K562 (cell line): ENCODE measurements around the gene NIPAL3. TPM values are rescaled to one million over a fixed set of nuclear protein-coding genes. Genes with fewer than 3 reads are reported as not detected.
A peak's percentile ranks its signal among the peaks of the same experiment; 100 is the strongest.

Experiments used
- ELF1 ChIP-seq: fragments of 200-800 bp; sonication (Bioruptor generic); IDR thresholded peaks from 2 replicates; pipeline ENCODE4 v1.6.1; 2016; ENCODE audit warnings: missing genetic modification characterization, missing compliant biosample characterization
- ELK3 ChIP-seq: fragments of 450-650 bp; formaldehyde crosslinking; IDR thresholded peaks from 2 replicates; pipeline ENCODE4 v1.4.0; 2020; ENCODE audit warnings: mild to moderate bottlenecking
- EP300 ChIP-seq: IDR thresholded peaks from 2 replicates; pipeline ENCODE4 v1.6.1; 2012; ENCODE audit warnings: low read length, improper control_type of control experiment
- FOXK1 ChIP-seq: sonication (generic); formaldehyde crosslinking; IDR thresholded peaks from 2 replicates; pipeline ENCODE4 v1.8.0; 2022; ENCODE audit warnings: missing genetic modification reagents, mild to moderate bottlenecking, borderline replicate concordance
- HMGXB4 ChIP-seq: sonication (generic); formaldehyde crosslinking; IDR thresholded peaks from 2 replicates; pipeline ENCODE4 v1.8.1; 2023; ENCODE audit warnings: mild to moderate bottlenecking, missing genetic modification reagents
- KDM2B ChIP-seq: fragments of 250-450 bp; sonication (Bioruptor Pico); IDR thresholded peaks from 2 replicates; pipeline ENCODE4 v1.8.0; 2021; ENCODE audit warnings: mild to moderate bottlenecking, moderate library complexity
- KLF1 ChIP-seq: fragments of 450-650 bp; IDR thresholded peaks from 2 replicates; pipeline ENCODE4 v1.6.1; 2016; ENCODE audit warnings: missing genetic modification characterization, missing compliant biosample characterization
- MLX ChIP-seq, 2 experiments: fragments of 450-650 bp in 1 of 2; sonication (generic) in 1 of 2; formaldehyde crosslinking; conservative IDR thresholded peaks; 2 replicates each; pipeline versions ENCODE4 v1.4.0 to v1.8.1; 2020 to 2022; ENCODE audit warnings: mild to moderate bottlenecking in 1 of 2, missing genetic modification reagents in 1 of 2
- NBN ChIP-seq: fragments of 450-650 bp; IDR thresholded peaks from 2 replicates; pipeline ENCODE4 v1.6.1; 2016; ENCODE audit warnings: low read depth, mild to moderate bottlenecking
- PHB ChIP-seq: fragments of 250-450 bp; sonication (Bioruptor Pico); IDR thresholded peaks from 2 replicates; pipeline ENCODE4 v1.5.0; 2021
- PHF21A ChIP-seq: fragments of 450-650 bp; IDR thresholded peaks from 2 replicates; pipeline ENCODE4 v1.6.1; 2017; ENCODE audit warnings: low read depth, borderline replicate concordance
- RERE ChIP-seq: sonication (generic); formaldehyde crosslinking; IDR thresholded peaks from 2 replicates; pipeline ENCODE4 v1.8.0; 2023; ENCODE audit warnings: missing genetic modification reagents, mild to moderate bottlenecking, borderline replicate concordance
- RNF219 ChIP-seq: fragments of 250-450 bp; sonication (Bioruptor Pico); IDR thresholded peaks from 2 replicates; pipeline ENCODE4 v1.5.0; 2022; ENCODE audit warnings: mild to moderate bottlenecking
- ZBTB17 ChIP-seq: fragments of 450-650 bp; formaldehyde crosslinking; IDR thresholded peaks from 2 replicates; pipeline ENCODE4 v1.4.0; 2020; ENCODE audit warnings: mild to moderate bottlenecking
- ZNF253 ChIP-seq: fragments of 250-450 bp; sonication (Bioruptor Pico); conservative IDR thresholded peaks from 2 replicates; pipeline ENCODE4 v1.6.1; 2021; ENCODE audit warnings: mild to moderate bottlenecking
- ZNF561 ChIP-seq: fragments of 450-650 bp; formaldehyde crosslinking; conservative IDR thresholded peaks from 2 replicates; pipeline ENCODE4 v1.4.0; 2020; ENCODE audit warnings: mild to moderate bottlenecking, moderate library complexity
- polyA plus RNA-seq, 8 experiments: library from polyadenylated mRNA; depleted of rRNA in 4 of 8; stranded (reverse) in 5 of 8; unstranded in 3 of 8; fragments of >200 nt; fragmentation: Nextera tagmentation in 2 of 8; fragmentation: Illumina TruSeq in 1 of 8; extraction: Ambion mirVana in 2 of 8; extraction: Trizol in 1 of 8; gene quantifications; 2 replicates each; pipeline versions ENCODE4 v1.2.1 to v1.2.3, GENCODE V29; 2011 to 2014; ENCODE audit warnings: inconsistent platforms in 1 of 8, missing spikeins in 1 of 8
- total RNA-seq, 7 experiments: library from RNA; depleted of rRNA in 6 of 7; stranded (reverse); fragments of >200 nt in 6 of 7; fragmentation: Illumina TruSeq in 2 of 7; extraction: Trizol in 2 of 7; gene quantifications; 2 replicates each; pipeline versions ENCODE4 v1.2.1 to v1.2.3, GENCODE V29; 2011 to 2021; ENCODE audit warnings: low replicate concordance in 1 of 7

Gene NIPAL3
- total and polyA plus RNA-seq, 9 of the 15 experiments (the other 6 are each of a cell fraction or from before 2014, with no cell fraction given) = 10.5 to 26.3 (median 16.0) TPM

GRCh38 chr1:24415910-24416665, 486 bp downstream of the NIPAL3 start (continued):
- no peak for TF ChIP-seq ELK3 (CRISPR knock-in tag)
- peak; percentile 79; the same call in 1 of the 2 replicates for TF ChIP-seq FOXK1 (CRISPR knock-in tag)
- no peak for TF ChIP-seq RNF219 (CRISPR knock-in tag)
- no peak for TF ChIP-seq MLX (CRISPR knock-in tag; conservative IDR thresholded peaks at IDR 0.05)
- TF ChIP-seq NBN = no peak
- TF ChIP-seq KLF1 (tag) = 0 out of 2 replicates have a peak, but pooled peaks have one; percentile 16
- 0 out of 2 replicates have a peak, but pooled peaks have one; percentile 10 for TF ChIP-seq KDM2B (CRISPR knock-in tag)
- no peak for TF ChIP-seq EP300
- TF ChIP-seq ZNF561 (CRISPR knock-in tag) = no peak
- no peak for TF ChIP-seq PHF21A
- peak; percentile 13; the same call in 1 of the 2 replicates for TF ChIP-seq ELF1 (tag)
- TF ChIP-seq PHB (CRISPR knock-in tag) = no peak
- no peak for TF ChIP-seq HMGXB4
- no peak for TF ChIP-seq ZNF253
- TF ChIP-seq RERE (CRISPR knock-in tag) = 0 out of 2 replicates have a peak, but pooled peaks have one; percentile 61
- 0 out of 2 replicates have a peak, but pooled peaks have one; percentile 10 for TF ChIP-seq ZBTB17
